H1 (cell line): ENCODE measurements around the gene GPR39. TPM values are rescaled to one million over a fixed set of nuclear protein-coding genes. Genes with fewer than 3 reads are reported as not detected.

Source experiments
- CTCF ChIA-PET: fragments of 300-600 bp; sonication (Branson Sonifier 250); formaldehyde crosslinking; loops from one replicate; lab custom pipeline; 2021; ENCODE audit not compliant: partially characterized antibody; lab: Charles Lee
- POLR2A ChIA-PET: fragments of 300-600 bp; sonication (Branson Sonifier 250); formaldehyde crosslinking; loops from one replicate; lab custom pipeline; 2021; ENCODE audit warnings: inconsistent platforms; ENCODE audit not compliant: partially characterized antibody; lab: Charles Lee
- DNase-seq, 2 experiments: peaks; one replicate each; pipeline versions ENCODE4 v3.0.0 to v3.0.0-alpha.2; 2010 to 2022; ENCODE audit warnings: low spot score in 2 of 2, low read depth in 1 of 2, mixed read lengths in 1 of 2
- FAIRE-seq: peaks from 2 replicates; lab custom pipeline; 2011; peaks lifted over from hg19 to GRCh38; lab: Jason Lieb, UNC
- H2AFZ ChIP-seq: 2 replicates; pipeline ENCODE4 v1.8.1; 2012; ENCODE audit warnings: low read length, inconsistent platforms
- H2AK5ac ChIP-seq: 2 replicates; pipeline ENCODE4 v1.6.1; 2013; ENCODE audit warnings: low read depth, low read length
- H2BK120ac ChIP-seq: replicated peaks from 2 replicates; pipeline ENCODE3; 2013; ENCODE audit warnings: low read depth, low read length, inconsistent platforms
- H2BK12ac ChIP-seq: 2 replicates; pipeline ENCODE4 v1.6.1; 2013; ENCODE audit warnings: low read depth, low read length
- H2BK15ac ChIP-seq: 2 replicates; pipeline ENCODE4 v1.6.1; 2013; ENCODE audit warnings: low read length
- H2BK20ac ChIP-seq: 2 replicates; pipeline ENCODE4 v1.6.1; 2013; ENCODE audit warnings: low read length
- H2BK5ac ChIP-seq: 2 replicates; pipeline ENCODE4 v1.6.1; 2013; ENCODE audit warnings: low read depth, low read length
- H3K14ac ChIP-seq: 2 replicates; pipeline ENCODE4 v1.6.1; 2013; ENCODE audit warnings: inconsistent platforms; ENCODE audit not compliant: insufficient read length
- H3K18ac ChIP-seq: 2 replicates; pipeline ENCODE4 v1.6.1; 2013; ENCODE audit warnings: low read length; ENCODE audit errors: extremely low read depth
- H3K23ac ChIP-seq: 2 replicates; pipeline ENCODE4 v1.6.1; 2013; ENCODE audit warnings: inconsistent platforms; ENCODE audit not compliant: insufficient read length
- H3K23me2 ChIP-seq: 2 replicates; pipeline ENCODE4 v1.6.1; 2013; ENCODE audit warnings: low read depth, low read length
- H3K27ac ChIP-seq: 2 replicates; pipeline ENCODE4 v1.6.1; 2011; ENCODE audit warnings: low read depth, low read length, inconsistent platforms
- H3K27me3 ChIP-seq, 4 experiments: replicated peaks in 1 of 4; 1 replicate in 1 of 4; 2 replicates in 3 of 4; pipeline versions ENCODE4 v1.6.1 to v1.8.1; 2011 to 2013; ENCODE audit warnings: low read length in 3 of 4, mild to moderate bottlenecking in 3 of 4, inconsistent platforms in 2 of 4, mixed read lengths in 2 of 4, moderate library complexity in 1 of 4; ENCODE audit not compliant: control insufficient read depth in 3 of 4, insufficient read depth in 3 of 4; ENCODE audit errors: extremely low read depth in 1 of 4
- H3K36me3 ChIP-seq, 4 experiments: 2 replicates each; pipeline versions ENCODE4 v1.6.1 to v1.8.1; 2011 to 2013; ENCODE audit warnings: mild to moderate bottlenecking in 4 of 4, low read length in 3 of 4, moderate library complexity in 2 of 4, control low read depth in 1 of 4, inconsistent platforms in 1 of 4; ENCODE audit not compliant: insufficient read depth in 4 of 4, control insufficient read depth in 2 of 4
- H3K4ac ChIP-seq: replicated peaks from 2 replicates; pipeline ENCODE3; 2013; ENCODE audit warnings: low read length, low read depth, mixed read lengths, inconsistent platforms; ENCODE audit not compliant: insufficient read length
- H3K4me1 ChIP-seq, 4 experiments: replicated peaks in 1 of 4; 1 replicate in 1 of 4; 2 replicates in 3 of 4; pipeline versions ENCODE4 v1.6.1 to v1.8.1; 2011 to 2013; ENCODE audit warnings: low read length in 3 of 4, inconsistent platforms in 2 of 4, mixed read lengths in 1 of 4; ENCODE audit not compliant: insufficient read depth in 4 of 4, control insufficient read depth in 3 of 4
- H3K4me2 ChIP-seq, 2 experiments: 2 replicates each; pipeline versions ENCODE4 v1.6.1 to v1.8.1; 2011 to 2013; ENCODE audit warnings: low read depth in 2 of 2, low read length in 2 of 2, control low read depth in 1 of 2, inconsistent platforms in 1 of 2, mild to moderate bottlenecking in 1 of 2; ENCODE audit not compliant: insufficient read depth in 1 of 2
- H3K4me3 ChIP-seq, 4 experiments: fragments of 200-600, 300-600 bp in 1 of 4; sonication (generic), shearing (Covaris generic), sonication (Bioruptor Twin) in 1 of 4; 2 replicates each; pipeline versions ENCODE4 v1.5.1 to v1.8.1; 2011 to 2016; ENCODE audit warnings: low read length in 4 of 4, low read depth in 3 of 4, control low read depth in 2 of 4, inconsistent platforms in 2 of 4, mild to moderate bottlenecking in 2 of 4, mixed read lengths in 1 of 4, moderate library complexity in 1 of 4; ENCODE audit not compliant: insufficient read depth in 2 of 4; ENCODE audit errors: extremely low read depth in 1 of 4
- H3K56ac ChIP-seq: replicated peaks from 2 replicates; pipeline ENCODE3; 2013; ENCODE audit warnings: low read depth, mild to moderate bottlenecking, mixed read lengths, low read length, inconsistent platforms; ENCODE audit not compliant: insufficient read length
- H3K79me1 ChIP-seq: 2 replicates; pipeline ENCODE4 v1.6.1; 2013; ENCODE audit warnings: low read depth, low read length, control low read depth
- H3K79me2 ChIP-seq, 2 experiments: 2 replicates each; pipeline versions ENCODE4 v1.6.1 to v1.8.1; 2012 to 2013; ENCODE audit warnings: low read length in 2 of 2, mild to moderate bottlenecking in 2 of 2, inconsistent platforms in 1 of 2; ENCODE audit not compliant: insufficient read depth in 2 of 2, control insufficient read depth in 1 of 2
- H3K9ac ChIP-seq, 4 experiments: replicated peaks in 1 of 4; 1 replicate in 1 of 4; 2 replicates in 3 of 4; pipeline versions ENCODE4 v1.6.1 to v1.8.1; 2011 to 2013; ENCODE audit warnings: low read depth in 3 of 4, low read length in 3 of 4, control low read depth in 2 of 4, mild to moderate bottlenecking in 2 of 4, moderate library complexity in 2 of 4, inconsistent platforms in 1 of 4; ENCODE audit errors: extremely low read depth in 1 of 4
- H3K9me3 ChIP-seq, 2 experiments: 2 replicates each; pipeline versions ENCODE4 v1.6.1 to v1.8.1; 2012 to 2013; ENCODE audit warnings: mild to moderate bottlenecking in 2 of 2, moderate library complexity in 2 of 2, control low read depth in 1 of 2, inconsistent platforms in 1 of 2, low read depth in 1 of 2, low read length in 1 of 2, mixed read lengths in 1 of 2; ENCODE audit not compliant: insufficient read depth in 2 of 2
- H4K20me1 ChIP-seq, 2 experiments: replicated peaks in 1 of 2; 2 replicates each; pipeline versions ENCODE3 to v1.8.1; 2011 to 2013; ENCODE audit warnings: inconsistent platforms in 2 of 2, low read length in 2 of 2, mild to moderate bottlenecking in 1 of 2; ENCODE audit not compliant: insufficient read depth in 2 of 2, control insufficient read depth in 1 of 2
- H4K5ac ChIP-seq: 2 replicates; pipeline ENCODE4 v1.6.1; 2013; ENCODE audit warnings: low read length, low read depth, mixed read lengths, inconsistent platforms; ENCODE audit not compliant: insufficient read length
- H4K8ac ChIP-seq: 2 replicates; pipeline ENCODE4 v1.8.0; 2013; ENCODE audit warnings: mild to moderate bottlenecking, moderate library complexity, low read length, inconsistent platforms; ENCODE audit not compliant: insufficient read depth; ENCODE audit errors: extremely low read depth
- H4K91ac ChIP-seq: replicated peaks from 2 replicates; pipeline ENCODE3; 2013; ENCODE audit warnings: low read length, mixed read lengths, inconsistent platforms; ENCODE audit not compliant: insufficient read length
- BRCA1 ChIP-seq: IDR thresholded peaks from 2 replicates; pipeline ENCODE4 v1.6.1; 2012; ENCODE audit warnings: low read depth, low read length, improper control_type of control experiment
- CBX5 ChIP-seq: fragments of 300-800, 300-1000 bp; sonication (generic); IDR thresholded peaks from 2 replicates; pipeline ENCODE4 v1.7.1; 2016; ENCODE audit warnings: antibody characterized with exemption, low read length, low read depth
- CBX8 ChIP-seq: fragments of 300-800, 300-1000 bp; sonication (generic); IDR thresholded peaks from 2 replicates; pipeline ENCODE4 v1.7.1; 2016; ENCODE audit warnings: low read depth, low read length, borderline replicate concordance
- CHD2 ChIP-seq: IDR thresholded peaks from 2 replicates; pipeline ENCODE4 v1.6.1; 2012; ENCODE audit warnings: low read length, improper control_type of control experiment
- EGR1 ChIP-seq: IDR thresholded peaks from 2 replicates; pipeline ENCODE4 v1.6.1; 2011; ENCODE audit warnings: low read depth, low read length, borderline replicate concordance
- GTF2F1 ChIP-seq: IDR thresholded peaks from 2 replicates; pipeline ENCODE4 v1.6.1; 2012; ENCODE audit warnings: low read depth, low read length, improper control_type of control experiment, borderline replicate concordance
- NANOG ChIP-seq: IDR thresholded peaks from 2 replicates; pipeline ENCODE4 v1.6.1; 2011; ENCODE audit warnings: low read length, low read depth, mild to moderate bottlenecking, inconsistent platforms; ENCODE audit not compliant: insufficient read depth, poor library complexity, severe bottlenecking
- PHF8 ChIP-seq: fragments of 200-600 bp; sonication (generic); conservative IDR thresholded peaks from 2 replicates; pipeline ENCODE4 v1.7.1; 2012; ENCODE audit warnings: low read depth, mild to moderate bottlenecking, inconsistent platforms, low read length, moderate library complexity
- RFX5 ChIP-seq: IDR thresholded peaks from 2 replicates; pipeline ENCODE4 v1.6.1; 2011; ENCODE audit warnings: low read depth, low read length, improper control_type of control experiment, borderline replicate concordance
- SP2 ChIP-seq: IDR thresholded peaks from 2 replicates; pipeline ENCODE4 v1.6.1; 2012; ENCODE audit warnings: mild to moderate bottlenecking, low read length, inconsistent platforms
- TEAD4 ChIP-seq: IDR thresholded peaks from 2 replicates; pipeline ENCODE4 v1.6.1; 2012; ENCODE audit warnings: low read depth, low read length, inconsistent platforms, mixed read lengths
- WGBS, 2 experiments: shearing (Covaris generic) in 1 of 2; methylation state at CpG; one replicate each; pipeline versions ENCODE4 v1.1.6 to v1.1.7; 2013 to 2015; ENCODE audit warnings: low lambda C conversion rate in 2 of 2, mixed read lengths in 2 of 2, inconsistent platforms in 1 of 2, low coverage in 1 of 2, missing lambda C conversion rate in 1 of 2; ENCODE audit not compliant: insufficient replicate concordance in 2 of 2, insufficient coverage in 1 of 2, insufficient read length in 1 of 2; ENCODE audit errors: extremely low coverage in 1 of 2, missing lambda C conversion rate in 1 of 2; 5-methylcytosine and 5-hydroxymethylcytosine counted together
- polyA plus RNA-seq, 7 experiments: library from polyadenylated mRNA; depleted of rRNA in 3 of 7; stranded (reverse) in 5 of 7; unstranded in 2 of 7; fragments of >200 nt in 5 of 7; fragments of 200-250 nt in 2 of 7; gene quantifications; 1 replicate in 5 of 7; 2 replicates in 1 of 7; 4 replicates in 1 of 7; pipeline versions ENCODE4 v1.2.1 to v1.2.3, GENCODE V29; 2011 to 2013; ENCODE audit warnings: missing spikeins in 2 of 7, mixed read lengths in 2 of 7
- total RNA-seq: library from RNA; stranded (reverse); fragmentation: NEBNext Ultra II Directional; extraction: Animal tissue kit (Norgen Biotek cat#: 25700); gene quantifications from 2 replicates; pipeline ENCODE4 v1.2.1, GENCODE V29; 2021
- TF ChIP-seq, protein P1 (sequence below): IDR thresholded peaks from 2 replicates; pipeline ENCODE4 v1.6.1; 2012; ENCODE audit warnings: low read length, inconsistent platforms

GPR39 gene
- total and polyA plus RNA-seq, 2 of the 8 experiments (the other 6 are each of a cell fraction or from before 2014, with no cell fraction given): 0.63 to 2.7 TPM

DNA sequence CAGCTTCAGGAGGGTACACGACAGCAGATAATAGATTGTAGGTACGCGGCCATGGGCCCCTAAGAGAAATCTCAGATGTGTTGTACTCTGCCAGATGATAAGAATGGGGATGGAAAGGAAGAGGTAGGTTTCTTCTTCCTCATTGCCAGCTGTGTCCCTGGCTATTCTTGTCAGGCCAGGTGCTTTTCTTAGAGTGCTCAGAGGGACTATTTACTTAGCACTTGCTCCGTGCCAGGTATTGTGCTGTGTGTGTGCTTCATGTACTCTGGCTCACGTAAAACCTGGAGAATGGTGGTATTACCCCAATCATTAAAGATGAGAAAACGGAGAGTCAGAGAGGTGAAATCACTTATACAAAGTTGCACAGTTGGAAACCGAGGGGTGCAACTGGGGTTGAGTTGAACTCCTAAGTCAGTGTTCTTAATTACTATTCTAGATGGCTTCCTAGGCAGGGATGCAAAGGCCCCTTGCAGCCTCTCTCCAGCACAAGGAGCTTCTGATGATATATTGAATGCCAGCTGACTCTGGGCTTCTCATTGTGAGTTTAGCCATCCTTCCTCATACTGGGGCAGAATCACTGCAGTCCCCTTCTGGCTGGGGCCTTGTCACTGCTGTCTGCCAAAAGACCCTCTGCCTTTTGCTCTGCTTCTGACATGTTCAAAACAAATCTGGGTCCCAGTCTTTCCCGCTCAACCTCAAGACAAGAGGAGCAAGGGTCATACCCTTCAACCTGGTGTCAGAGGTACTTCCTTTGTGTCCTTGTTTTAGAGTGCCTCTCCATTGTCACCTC is 192.7 kb downstream of the GPR39 start:
- no peak overlapping the region for H2BK12ac ChIP-seq
- no peak overlapping the region for H3K4me2 ChIP-seq
- no peaks in the 10 kb centered on the region for H3K27me3 ChIP-seq
- no peaks in the 10 kb centered on the region for H3K79me1 ChIP-seq
- H3K9me3 ChIP-seq: no peaks in the 10 kb centered on the region
- DNase-seq (no peak), FAIRE-seq (no peak)
- no peaks in the 10 kb centered on the region for H3K23me2 ChIP-seq
- H3K27ac ChIP-seq: no peak overlapping the region
- ChIA-PET POLR2A (no interaction called here), CTCF (no interaction called here)
- H4K8ac ChIP-seq: no peak overlapping the region
- H3K4me1 ChIP-seq: peaks cover 0 to 6% (median 3%) of the 10 kb centered on the region in 4 experiments; a peak in 4 of 7 replicates
- H3K14ac ChIP-seq: no peak overlapping the region
- no peak overlapping the region for H2BK120ac ChIP-seq
- H3K36me3 ChIP-seq: no peaks in the 10 kb centered on the region
- TF ChIP-seq CHD2: no peak
- no peak for TF ChIP-seq GTF2F1
- no peak for TF ChIP-seq TEAD4
- no peak for TF ChIP-seq EGR1
- no peak for TF ChIP-seq RFX5
- no peak for TF ChIP-seq PHF8
- no peak for TF ChIP-seq CBX5
- TF ChIP-seq SP2: no peak
- TF ChIP-seq, protein P1, sequence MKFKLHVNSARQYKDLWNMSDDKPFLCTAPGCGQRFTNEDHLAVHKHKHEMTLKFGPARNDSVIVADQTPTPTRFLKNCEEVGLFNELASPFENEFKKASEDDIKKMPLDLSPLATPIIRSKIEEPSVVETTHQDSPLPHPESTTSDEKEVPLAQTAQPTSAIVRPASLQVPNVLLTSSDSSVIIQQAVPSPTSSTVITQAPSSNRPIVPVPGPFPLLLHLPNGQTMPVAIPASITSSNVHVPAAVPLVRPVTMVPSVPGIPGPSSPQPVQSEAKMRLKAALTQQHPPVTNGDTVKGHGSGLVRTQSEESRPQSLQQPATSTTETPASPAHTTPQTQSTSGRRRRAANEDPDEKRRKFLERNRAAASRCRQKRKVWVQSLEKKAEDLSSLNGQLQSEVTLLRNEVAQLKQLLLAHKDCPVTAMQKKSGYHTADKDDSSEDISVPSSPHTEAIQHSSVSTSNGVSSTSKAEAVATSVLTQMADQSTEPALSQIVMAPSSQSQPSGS: no peak
- TF ChIP-seq NANOG: no peak
- TF ChIP-seq CBX8: no peak
- no peak for TF ChIP-seq BRCA1
- H4K5ac ChIP-seq: no peak overlapping the region
- no peak overlapping the region for H2BK15ac ChIP-seq
- H3K4ac ChIP-seq: no peak overlapping the region
- H4K91ac ChIP-seq: no peak overlapping the region
- no peak overlapping the region for H2BK5ac ChIP-seq
- H4K20me1 ChIP-seq: no peaks in the 10 kb centered on the region
- no peak overlapping the region for H2BK20ac ChIP-seq
- H3K4me3 ChIP-seq: no peak overlapping the region
- H3K79me2 ChIP-seq: no peaks in the 10 kb centered on the region
- H3K56ac ChIP-seq: no peak overlapping the region
- H2AK5ac ChIP-seq: no peak overlapping the region
- WGBS, 2 experiments: 86% methylated on average over 8 of the region's 8 CpGs; no CpG with 5 or more reads in 1 of the 2 experiments
- H3K23ac ChIP-seq: no peak overlapping the region
- H2AFZ ChIP-seq: no peak overlapping the region
- no peak overlapping the region for H3K9ac ChIP-seq
- no peak overlapping the region for H3K18ac ChIP-seq
